ENCODE data around the gene MTOR.

DNA sequence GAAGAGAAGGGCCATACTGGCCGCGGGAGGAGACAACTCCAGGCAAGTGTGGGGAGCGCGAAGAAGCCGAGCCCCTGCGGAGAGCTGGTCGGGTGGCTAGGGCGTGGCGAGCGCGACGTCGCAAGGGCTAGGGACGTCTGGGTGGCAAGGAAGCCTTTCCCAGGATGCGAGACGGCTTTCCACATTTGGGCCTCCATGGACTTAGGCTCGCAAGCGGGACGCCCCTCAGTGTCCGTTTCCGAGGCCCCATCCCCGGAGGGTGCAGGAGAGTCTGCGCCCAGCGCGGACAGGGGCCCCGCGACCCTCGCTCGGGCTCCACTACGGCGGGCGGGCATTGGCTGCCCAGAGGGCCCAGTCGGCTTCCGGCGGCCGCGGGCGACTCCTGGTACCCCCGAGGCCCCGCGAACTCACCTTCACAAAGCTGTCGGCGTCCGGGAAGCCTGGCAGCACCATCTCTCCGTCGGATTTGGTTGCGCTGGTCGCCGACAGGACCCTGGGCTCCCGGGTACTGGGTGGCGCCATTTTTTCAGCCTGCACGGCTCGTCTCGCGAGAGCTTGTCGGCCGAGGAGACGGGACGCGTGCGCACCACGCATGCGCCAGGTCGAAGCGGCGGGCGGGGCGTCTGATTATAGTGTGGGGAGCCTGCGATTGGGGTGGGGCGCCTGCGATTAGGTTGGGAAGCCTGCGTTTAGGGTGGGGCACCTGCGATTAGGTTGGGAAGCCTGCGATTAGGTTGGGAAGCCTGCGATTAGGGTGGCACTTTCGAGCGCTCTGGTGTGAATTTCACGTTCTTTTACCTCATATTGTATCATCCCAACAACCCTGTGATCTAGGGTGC is 162.8 kb downstream of the MTOR start, which contains the start of gene EXOSC10:
- no peak for TF ChIP-seq GATA3 (IDR thresholded peaks at IDR 0.05; ENCODE audit: low read depth, low read length)
- no peak for TF ChIP-seq GATA2 (IDR thresholded peaks at IDR 0.05; ENCODE audit: low read depth, low read length)
